ENCODE measurements around the gene FBXL7.

Gene FBXL7

GRCh38 chr5:15966066-15966640, 466.2 kb downstream of the FBXL7 start:
- DNase-seq: no peak

DNA sequence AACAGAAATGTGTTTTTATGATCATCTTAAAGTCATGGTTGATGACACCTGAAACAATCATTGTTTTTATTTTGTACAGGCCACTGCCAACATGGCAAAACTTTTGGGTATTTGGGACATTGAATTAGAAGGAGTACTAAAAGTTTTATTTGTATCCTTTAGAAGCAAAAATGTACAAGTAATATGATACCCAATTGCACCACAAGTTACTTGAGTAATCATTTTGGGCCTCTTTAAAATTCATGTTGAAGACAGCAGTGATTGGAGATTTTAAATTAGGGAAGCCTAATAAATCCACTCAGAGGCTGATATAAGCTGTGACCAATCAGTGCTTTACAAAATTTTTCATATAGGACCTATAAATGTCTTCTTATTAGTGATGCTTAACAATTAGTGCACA, 466.7 kb downstream of the FBXL7 start:
- DNase-seq: no peak

DNA sequence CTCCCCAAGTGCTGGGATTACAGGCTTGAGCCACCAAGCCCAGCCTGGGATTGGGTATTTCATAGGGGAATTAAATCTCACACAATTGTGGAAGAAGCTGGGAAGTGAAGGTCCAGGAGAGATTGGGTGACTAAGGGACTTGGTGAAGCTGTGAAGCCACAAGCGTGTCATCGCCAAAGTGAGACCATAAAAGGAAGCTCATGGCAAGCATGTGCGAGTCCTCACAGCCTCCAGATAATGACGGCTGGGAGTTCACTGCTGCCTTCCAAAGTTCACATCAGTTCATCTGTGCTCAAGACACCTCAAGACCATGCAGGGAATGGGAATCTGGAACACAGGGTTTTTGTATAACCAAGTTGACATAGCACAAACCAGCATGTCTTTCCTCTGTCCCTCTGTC, 469.0 kb downstream of the FBXL7 start:
- no peak for DNase-seq

DNA sequence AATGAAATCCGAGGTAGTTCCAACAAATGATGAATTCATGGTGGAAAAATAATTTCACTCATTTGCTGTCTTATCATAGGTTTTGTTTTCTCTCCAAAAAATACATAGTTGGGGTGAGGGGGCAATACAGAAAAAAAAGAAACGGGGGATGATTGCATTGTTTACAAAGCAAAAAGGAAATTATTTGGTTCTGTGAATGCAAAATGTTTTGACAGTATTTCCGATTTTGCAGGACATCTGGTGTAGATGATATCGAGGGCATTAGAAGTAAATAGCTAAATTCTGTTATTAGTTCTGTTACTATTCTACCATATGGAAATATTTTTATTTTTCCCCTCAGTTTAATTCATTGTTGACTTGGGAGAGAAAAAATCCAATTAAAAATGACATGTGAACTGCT, 477.9 kb downstream of the FBXL7 start:
- no peak for DNase-seq

DNA sequence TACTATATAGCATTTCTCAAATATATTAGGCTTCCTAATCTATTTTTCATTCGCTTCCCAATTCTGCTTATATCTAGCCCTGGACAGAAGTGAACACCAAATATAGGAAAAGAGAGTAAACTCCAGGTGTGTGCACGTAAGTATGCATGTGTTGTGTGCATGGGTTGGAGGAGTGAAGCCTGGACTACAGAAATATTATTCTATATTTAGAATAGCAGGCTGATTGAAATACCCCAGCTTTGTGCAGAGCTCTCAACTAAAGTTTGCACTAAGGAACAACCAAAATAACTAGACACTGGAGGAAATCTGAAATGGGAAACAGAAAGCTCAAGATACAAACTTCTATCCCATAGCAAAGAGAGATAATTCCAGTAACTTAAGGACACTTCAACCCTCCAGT, 480.9 kb downstream of the FBXL7 start:
- DNase-seq: no peak

DNA sequence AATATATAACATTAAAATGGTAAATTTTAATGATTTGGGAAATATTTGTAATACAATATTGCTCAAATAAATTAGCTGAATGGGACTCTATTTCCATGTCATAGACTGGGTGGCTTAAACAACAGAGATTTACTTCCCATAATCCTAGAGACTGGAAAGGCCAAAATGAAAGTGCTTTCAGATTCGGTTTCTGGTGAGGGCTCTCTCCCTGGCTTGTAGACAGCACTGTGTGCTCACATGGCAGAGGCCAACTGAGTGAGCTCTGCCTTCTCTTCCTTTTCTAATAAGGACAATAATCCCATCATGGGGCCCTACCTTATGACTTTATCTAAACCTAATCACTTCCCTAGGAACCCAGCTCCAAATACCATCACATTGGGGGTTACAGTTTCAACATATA, 483.4 kb downstream of the FBXL7 start:
- no peak for DNase-seq

Measured in cortex of kidney (tissue), 1 donor.